ENCODE measurements around the gene BSDC1.

- TF ChIP-seq EP300 (IDR thresholded peaks at IDR 0.05), result no peak
- TF ChIP-seq CTCF (IDR thresholded peaks at IDR 0.05), result no peak
These were observed 57.1 kb downstream of the BSDC1 start for GRCh38 chr1:32336963-32337675.

Data from ovary (tissue), 3 donors.